Psoas muscle (tissue), 8 donors: ENCODE data around the gene VEPH1. TPM values are rescaled to one million over a fixed set of nuclear protein-coding genes. Genes with fewer than 3 reads are reported as not detected.

Source experiments
- ATAC-seq, 4 donors: fragments of 200-7000 bp; cut with Tn5 transposase; one replicate each; pipeline ENCODE4 v1.9.1; 2020; ENCODE audit warnings: moderate library complexity in 3 of 4, mild to moderate bottlenecking in 2 of 4
- DNase-seq, 2 donors: peaks; one replicate each; pipeline ENCODE4 v3.0.0-alpha.2; 2020
- H3K27ac ChIP-seq: fragments of 200-600 bp; one replicate; pipeline ENCODE4 v1.8.0; 2022
- H3K27me3 ChIP-seq, 3 donors: fragments of 200-600 bp in 1 of 3; one replicate each; pipeline versions ENCODE4 v1.6.1 to v1.8.0; 2013 to 2022; ENCODE audit warnings: low read length in 2 of 3, mild to moderate bottlenecking in 2 of 3, moderate library complexity in 1 of 3; ENCODE audit not compliant: insufficient read depth in 3 of 3
- H3K36me3 ChIP-seq, 2 donors: fragments of 200-600 bp in 1 of 2; one replicate each; pipeline versions ENCODE4 v1.6.1 to v1.8.0; 2013 to 2022; ENCODE audit warnings: low read depth in 1 of 2, mild to moderate bottlenecking in 1 of 2, moderate library complexity in 1 of 2; ENCODE audit not compliant: insufficient read depth in 1 of 2
- H3K4me1 ChIP-seq: fragments of 200-600 bp; one replicate; pipeline ENCODE4 v1.8.0; 2022
- H3K4me3 ChIP-seq: fragments of 200-600 bp; one replicate; pipeline ENCODE4 v1.8.0; 2022; ENCODE audit warnings: mild to moderate bottlenecking
- H3K9me3 ChIP-seq: fragments of 200-600 bp; one replicate; pipeline ENCODE4 v1.8.0; 2022
- WGBS, 3 donors: extraction: QIAGEN DNeasy Blood & Tissue Kit; methylation state at CpG; one replicate each; pipeline versions ENCODE4 v1.1.6 to v1.1.7; 2013; 5-methylcytosine and 5-hydroxymethylcytosine counted together
- intact Hi-C, 2 donors: fragments of 100-400 bp; cut with DNase I; formaldehyde crosslinking; loops; one replicate each; pipeline versions ENCODE4 v1.11.0 to v1.14.2; 2022
- polyA plus RNA-seq, 3 donors: library from polyadenylated mRNA; stranded (reverse); fragments of 200-250 nt; gene quantifications; one replicate each; pipeline ENCODE4 v1.2.3, GENCODE V29; 2013
- total RNA-seq, 4 donors: library from RNA; stranded (reverse); fragmentation: NEBNext Ultra II Directional in 2 of 4; extraction: Animal tissue kit (Norgen Biotek cat#: 25700) in 2 of 4; gene quantifications; one replicate each; pipeline versions ENCODE4 v1.2.1 to v1.2.4, GENCODE V29; 2021 to 2023
- TF ChIP-seq, protein P1 (sequence below): fragments of 200-600 bp; IDR thresholded peaks from one replicate; pipeline ENCODE4 v1.8.0; 2022; ENCODE audit warnings: antibody characterized with exemption
- donor health status: healthy with polysubstance abuse.
- donor health status: DM: no; HTN: no; CAD: no; lungs with moderate emphysema.
- donor health status: Bipolar disorder and iron deficiency.
- donor health status: healthy.
- donor health status: DM: yes; HTN: yes; CAD: no.
- donor health status: DM: no; HTN: no; CAD: no.
- donor health status: DM: no; HTN: no; CAD: no.
- donor health status: DM: yes; HTN: yes; CAD: no.

VEPH1 gene
- total and polyA plus RNA-seq, 7 donors = 0.14 to 0.34 (median 0.25) TPM; not detected in 2

DNA sequence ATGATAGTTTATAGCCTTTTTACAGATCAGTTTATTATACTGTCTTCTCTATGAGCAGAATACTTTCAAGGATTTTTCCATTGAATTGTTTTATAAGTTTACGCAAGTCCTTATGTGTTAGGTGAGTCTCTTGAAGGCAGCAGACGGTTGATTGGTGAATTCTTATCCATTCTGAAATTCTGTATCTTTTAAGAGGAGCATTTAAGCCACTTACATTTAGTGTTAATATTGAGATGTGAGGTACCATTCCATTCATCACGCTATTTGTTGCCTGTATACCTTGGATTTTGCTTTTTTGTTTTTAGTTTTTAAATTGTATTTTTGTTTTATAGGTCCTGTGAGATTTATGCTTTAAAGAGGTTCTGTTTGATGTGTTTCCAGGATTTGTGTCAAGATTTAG lies 32.5 kb upstream of the VEPH1 start:
- TF ChIP-seq, protein P1, sequence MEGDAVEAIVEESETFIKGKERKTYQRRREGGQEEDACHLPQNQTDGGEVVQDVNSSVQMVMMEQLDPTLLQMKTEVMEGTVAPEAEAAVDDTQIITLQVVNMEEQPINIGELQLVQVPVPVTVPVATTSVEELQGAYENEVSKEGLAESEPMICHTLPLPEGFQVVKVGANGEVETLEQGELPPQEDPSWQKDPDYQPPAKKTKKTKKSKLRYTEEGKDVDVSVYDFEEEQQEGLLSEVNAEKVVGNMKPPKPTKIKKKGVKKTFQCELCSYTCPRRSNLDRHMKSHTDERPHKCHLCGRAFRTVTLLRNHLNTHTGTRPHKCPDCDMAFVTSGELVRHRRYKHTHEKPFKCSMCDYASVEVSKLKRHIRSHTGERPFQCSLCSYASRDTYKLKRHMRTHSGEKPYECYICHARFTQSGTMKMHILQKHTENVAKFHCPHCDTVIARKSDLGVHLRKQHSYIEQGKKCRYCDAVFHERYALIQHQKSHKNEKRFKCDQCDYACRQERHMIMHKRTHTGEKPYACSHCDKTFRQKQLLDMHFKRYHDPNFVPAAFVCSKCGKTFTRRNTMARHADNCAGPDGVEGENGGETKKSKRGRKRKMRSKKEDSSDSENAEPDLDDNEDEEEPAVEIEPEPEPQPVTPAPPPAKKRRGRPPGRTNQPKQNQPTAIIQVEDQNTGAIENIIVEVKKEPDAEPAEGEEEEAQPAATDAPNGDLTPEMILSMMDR = no peak
- Histone ChIP-seq H3K36me3 (no peaks in the 10 kb centered on the region), H3K4me1 (no peaks in the 10 kb centered on the region), H3K27ac (no peak overlapping the region), H3K9me3 (no peaks in the 10 kb centered on the region), H3K27me3 (no peaks in the 10 kb centered on the region), H3K4me3 (no peak overlapping the region)
- WGBS, 3 donors = 95 to 99% (median 96%) methylated on average over 3 of the region's 3 CpGs
- ATAC-seq (no peak), DNase-seq (no peak)
- intact Hi-C loops = no loop called here

DNA sequence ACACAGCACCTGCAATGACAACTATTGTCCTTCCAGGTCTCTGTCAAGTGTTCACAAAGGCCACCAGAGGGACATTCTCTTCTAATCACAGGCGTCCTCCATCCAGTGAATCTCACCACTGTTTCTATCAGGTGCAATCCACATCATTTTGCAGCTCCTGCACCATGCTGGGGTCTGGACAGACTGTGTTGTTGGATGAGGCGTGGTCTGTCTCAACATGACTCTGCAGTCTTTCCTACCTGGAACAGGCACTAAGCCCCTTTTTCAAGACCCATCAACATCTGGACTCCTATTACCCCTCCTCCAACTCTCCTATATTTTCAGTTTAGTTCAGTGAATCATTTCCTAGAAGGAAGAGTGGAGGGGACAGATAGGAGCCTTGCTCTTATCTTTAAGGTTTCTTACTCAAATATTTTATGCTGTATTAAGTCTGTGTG lies 31.5 kb upstream of the VEPH1 start:
- TF ChIP-seq, protein P1 = no peak
- intact Hi-C loops = no loop called here
- no peaks in the 10 kb centered on the region for H3K36me3 ChIP-seq
- 87 to 93% (median 93%) methylated on average over 2 of the region's 2 CpGs for WGBS, 3 donors
- DNase-seq = no peak
- no peaks in the 10 kb centered on the region for H3K4me1 ChIP-seq
- no peak overlapping the region for H3K27ac ChIP-seq
- ATAC-seq = no peak
- H3K27me3 ChIP-seq = no peaks in the 10 kb centered on the region
- H3K4me3 ChIP-seq = no peak overlapping the region
- no peaks in the 10 kb centered on the region for H3K9me3 ChIP-seq

DNA sequence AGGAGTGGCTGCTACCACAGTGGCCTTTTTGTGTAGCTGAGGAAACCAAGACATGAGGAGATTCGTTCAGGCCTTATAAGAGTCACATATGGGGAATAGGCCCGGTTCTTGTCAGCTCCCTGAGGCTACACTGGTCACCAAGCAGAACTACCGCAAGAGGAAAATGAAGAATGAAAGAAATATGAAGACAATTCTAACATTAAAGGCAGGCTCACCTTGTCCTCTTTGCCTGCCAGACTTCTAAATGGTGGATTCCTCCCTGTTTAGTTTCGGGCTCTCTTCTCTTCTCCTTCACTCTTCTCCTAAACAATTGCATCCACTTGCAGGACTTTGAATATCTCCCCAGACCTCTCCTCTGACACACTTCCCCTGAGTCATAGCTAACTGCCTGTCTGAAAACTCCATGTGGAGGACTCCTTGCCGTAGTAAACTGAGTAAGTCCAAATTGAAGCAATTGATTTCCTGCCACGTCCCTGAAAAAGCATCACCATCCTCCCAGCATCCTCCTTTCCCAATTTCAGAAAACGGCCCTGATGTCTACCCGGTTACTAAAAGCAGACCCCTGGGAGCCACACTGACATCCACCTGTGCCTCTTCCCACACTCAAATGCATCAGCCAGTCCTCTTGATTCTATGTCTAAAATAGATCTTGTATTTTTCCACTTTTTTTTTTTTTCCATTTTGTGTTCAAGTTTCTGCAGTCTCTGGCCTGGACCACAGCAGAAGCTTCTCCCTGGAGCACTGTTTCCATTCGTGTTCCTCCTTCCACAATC lies 30.3 kb upstream of the VEPH1 start:
- Histone ChIP-seq H3K27ac (peak overlapping the region; percentile 30), H3K36me3 (no peaks in the 10 kb centered on the region), H3K9me3 (no peaks in the 10 kb centered on the region), H3K4me1 (no peaks in the 10 kb centered on the region), H3K27me3 (no peaks in the 10 kb centered on the region), H3K4me3 (no peak overlapping the region)
- ATAC-seq (peak in 1 of 4 donors; percentile 40), DNase-seq (no peak)
- 60 to 70% (median 68%) methylated on average over 9 of the region's 9 CpGs for WGBS, 3 donors
- intact Hi-C loops = loop anchor here in 1 of 2 donors (2.0 kb wide), 1 partner anchor 39 kb away; no protein-coding TSS in a partner anchor
- TF ChIP-seq, protein P1 = no peak

DNA sequence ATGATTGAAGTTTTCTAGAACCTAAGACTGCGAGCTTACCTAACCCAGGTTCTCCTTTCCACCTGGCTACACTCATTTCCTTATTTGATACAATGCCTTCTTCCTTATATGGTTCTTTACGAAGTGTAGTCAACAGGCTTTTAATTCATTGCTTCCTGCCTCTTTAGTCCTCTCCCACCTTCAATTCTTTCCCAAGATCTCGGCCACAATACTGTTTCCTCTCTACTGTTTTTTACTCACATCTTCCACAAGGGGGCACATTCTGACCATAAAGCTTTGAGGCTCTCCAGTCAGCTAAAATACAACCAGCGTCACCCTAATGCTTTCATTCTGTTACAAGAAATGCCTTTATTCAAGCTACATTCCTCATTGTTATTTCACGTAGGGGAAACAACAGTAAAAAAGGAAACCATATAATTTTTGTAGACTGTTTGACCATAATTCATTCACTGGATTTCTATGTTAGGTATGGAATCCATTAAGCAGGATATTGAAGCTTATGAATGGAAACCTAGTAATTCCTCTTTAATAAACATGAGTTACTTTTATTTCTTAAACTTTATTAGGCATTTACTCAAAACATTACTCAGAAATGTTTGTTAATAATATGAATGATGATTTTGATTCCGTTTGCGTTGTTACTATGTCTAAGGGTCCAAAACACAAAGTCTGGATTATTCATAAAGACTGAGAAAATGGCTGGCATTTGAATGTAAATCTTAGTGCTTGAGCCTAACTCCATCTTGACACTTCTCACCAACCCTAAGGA lies 29.5 kb upstream of the VEPH1 start:
- Histone ChIP-seq H3K4me1 (no peaks in the 10 kb centered on the region), H3K27ac (peak overlapping the region; percentile 30), H3K36me3 (no peaks in the 10 kb centered on the region), H3K9me3 (no peaks in the 10 kb centered on the region), H3K27me3 (no peaks in the 10 kb centered on the region), H3K4me3 (no peak overlapping the region)
- DNase-seq = no peak
- intact Hi-C loops = loop anchor here (1.0 to 2.0 kb wide), 2 partner anchors 39 to 40 kb away; no protein-coding TSS in a partner anchor
- TF ChIP-seq, protein P1 = peak; percentile 63
- 41 to 46% (median 42%) methylated on average over 7 of the region's 7 CpGs for WGBS, 3 donors
- peak in 3 of 4 donors; percentile 75 to 83 (median 77) for ATAC-seq
